Activated CD8-positive, alpha-beta memory T cell treated with anti-CD3 and anti-CD28 coated beads, Interleukin-2, amount 50 U/mL, for 1 hour (primary cell): ENCODE results near the gene PRKAR2B.
A peak's percentile ranks its signal among the peaks of the same experiment; 100 is the strongest.

ENCODE experiments used
- DNase-seq: peaks from one replicate; pipeline ENCODE4 v3.0.0-alpha.2; 2020; ENCODE audit errors: extremely low read depth

The PRKAR2B gene

DNA sequence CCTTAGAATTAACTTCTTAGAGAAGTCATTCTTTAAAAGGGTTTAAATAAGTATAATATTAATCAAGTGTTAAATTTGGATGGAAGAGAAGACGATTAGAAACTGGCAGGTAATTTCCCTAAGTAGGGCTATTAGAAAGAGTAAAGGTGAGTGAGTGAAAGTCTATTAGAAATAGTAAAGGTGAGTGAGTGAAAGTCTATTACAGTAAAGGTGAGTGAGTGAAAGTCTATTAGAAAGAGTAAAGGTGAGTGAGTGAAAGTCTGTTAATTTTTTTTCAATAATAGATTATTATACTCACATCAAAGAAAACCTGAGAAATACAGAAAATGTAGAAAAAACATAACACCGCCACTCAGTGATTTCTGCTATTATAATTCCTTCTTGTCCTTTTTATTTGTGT, 113.5 kb downstream of the PRKAR2B start:
- no peak for DNase-seq

DNA sequence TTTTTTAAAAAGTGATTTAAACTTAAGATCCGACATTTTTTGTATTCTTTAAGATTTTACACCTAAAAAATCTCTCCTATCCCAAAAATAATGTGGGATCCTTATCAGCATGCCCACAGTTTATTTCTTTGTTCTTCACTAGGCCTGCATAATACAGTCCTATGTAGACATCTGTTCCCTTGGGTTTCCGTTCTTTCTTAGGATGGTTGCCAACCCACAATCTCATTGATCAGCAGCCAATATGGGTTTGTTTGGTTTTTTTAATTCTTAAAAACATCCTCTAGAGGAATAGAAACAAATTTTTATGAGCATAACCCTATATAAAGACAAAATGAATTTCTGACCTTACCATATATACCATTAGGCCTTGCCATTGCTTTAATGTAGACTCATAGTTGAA, 115.9 kb downstream of the PRKAR2B start:
- no peak for DNase-seq

DNA sequence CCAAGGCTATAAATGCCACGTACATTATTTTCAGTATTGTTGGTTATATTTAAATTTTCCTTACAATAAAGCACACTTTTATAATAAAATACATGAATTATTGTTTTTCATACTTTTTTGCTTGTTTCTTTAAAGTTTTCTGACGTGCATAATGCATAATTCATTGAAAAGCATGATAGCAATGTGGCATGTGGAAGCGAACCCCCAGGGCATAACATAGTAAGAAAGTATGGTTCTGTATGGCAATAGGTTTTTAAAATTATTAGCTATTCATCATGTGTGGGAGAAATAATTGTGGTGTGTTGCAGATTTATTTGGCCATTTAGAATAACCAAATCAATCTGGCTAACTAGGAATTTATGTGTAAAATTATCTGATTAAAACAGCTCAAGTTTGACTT, 116.9 kb downstream of the PRKAR2B start:
- DNase-seq, result no peak

DNA sequence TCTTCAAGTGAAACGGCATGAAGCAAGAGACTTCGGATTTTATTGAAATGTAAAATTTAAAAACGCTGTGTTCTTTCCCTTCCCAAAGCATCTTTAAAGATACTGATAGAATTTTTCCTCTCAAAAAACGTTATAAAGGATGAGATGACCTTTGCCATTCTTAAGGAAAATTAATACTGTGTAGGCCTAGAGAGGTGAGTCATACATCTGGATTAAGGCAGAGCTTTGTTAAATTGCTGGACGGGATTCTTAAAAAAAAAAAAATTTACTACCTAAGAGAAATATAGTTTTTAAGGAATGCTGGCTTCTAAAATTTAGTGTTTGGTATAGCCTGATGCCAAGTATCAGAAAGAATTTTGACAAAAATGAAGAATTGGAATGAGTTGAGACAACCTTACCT, 118.0 kb downstream of the PRKAR2B start:
- no peak for DNase-seq

DNA sequence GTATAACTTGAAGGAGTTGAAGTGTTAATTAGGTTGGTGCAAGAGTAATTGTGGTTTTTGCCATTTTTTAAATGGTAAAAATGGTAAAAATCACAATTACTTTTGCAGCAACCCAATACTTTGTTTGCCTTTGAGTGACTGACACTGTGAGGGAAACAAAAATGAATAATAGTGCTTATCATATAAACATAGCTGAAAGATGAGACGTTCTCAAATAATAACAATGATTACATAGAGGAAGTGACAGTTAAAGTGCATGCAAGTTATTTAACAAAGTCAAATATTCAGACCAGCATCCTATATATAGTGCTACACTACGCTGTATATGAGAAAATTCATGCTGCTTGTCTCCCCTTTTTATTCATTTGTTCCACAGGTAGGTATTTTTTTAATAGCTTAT, 119.6 kb downstream of the PRKAR2B start:
- DNase-seq, result no peak

DNA sequence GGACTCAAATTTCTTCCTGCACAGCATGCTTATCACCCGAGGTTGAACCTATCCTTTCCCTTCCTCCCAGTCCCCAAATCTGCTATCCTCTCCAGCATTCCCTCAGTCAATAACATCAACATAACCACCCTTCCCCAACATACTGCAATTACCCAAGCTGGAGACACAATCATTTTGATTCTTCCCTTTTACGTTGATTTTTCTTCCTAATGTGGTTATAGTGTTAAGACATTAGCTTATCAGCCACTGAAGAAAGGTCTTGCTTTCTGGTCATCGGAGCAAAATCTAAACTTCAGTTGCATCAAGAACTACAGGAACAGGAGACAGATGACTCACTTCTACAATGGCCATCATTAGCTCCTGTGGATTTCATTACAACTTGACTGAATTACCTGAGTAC, 120.8 kb downstream of the PRKAR2B start:
- no peak for DNase-seq

DNA sequence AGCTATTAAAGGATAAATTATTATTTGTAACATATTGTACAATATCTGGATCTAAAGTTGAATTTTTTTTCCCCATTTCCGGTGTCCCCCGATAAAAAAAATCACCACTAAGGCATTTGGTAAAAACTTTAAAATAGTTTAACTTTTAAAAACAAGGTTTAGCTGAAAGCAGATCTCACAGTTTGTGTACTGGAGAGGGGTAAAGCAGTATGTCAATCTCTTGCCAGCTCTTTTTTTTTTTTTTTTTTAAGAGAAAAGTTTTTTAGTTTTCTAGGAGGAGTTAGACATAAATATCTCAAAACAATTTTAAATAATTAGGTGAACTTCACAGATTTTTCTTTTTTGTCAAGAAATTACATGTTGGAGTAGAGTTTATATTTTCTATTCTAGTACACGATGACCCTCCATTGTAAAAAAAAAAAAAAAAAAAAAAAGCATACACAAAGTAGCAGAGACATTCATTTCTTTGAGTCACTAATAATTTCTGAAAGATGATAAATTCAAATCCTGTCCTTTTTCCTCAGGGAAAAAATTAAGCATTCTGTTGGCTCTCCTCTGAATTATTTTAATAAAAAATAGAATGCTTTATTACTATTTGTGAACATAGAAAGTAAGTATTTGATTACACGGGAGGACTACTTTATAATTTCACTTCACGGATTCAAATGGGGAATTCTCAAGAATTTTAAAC, 122.4 kb downstream of the PRKAR2B start:
- no peak for DNase-seq

DNA sequence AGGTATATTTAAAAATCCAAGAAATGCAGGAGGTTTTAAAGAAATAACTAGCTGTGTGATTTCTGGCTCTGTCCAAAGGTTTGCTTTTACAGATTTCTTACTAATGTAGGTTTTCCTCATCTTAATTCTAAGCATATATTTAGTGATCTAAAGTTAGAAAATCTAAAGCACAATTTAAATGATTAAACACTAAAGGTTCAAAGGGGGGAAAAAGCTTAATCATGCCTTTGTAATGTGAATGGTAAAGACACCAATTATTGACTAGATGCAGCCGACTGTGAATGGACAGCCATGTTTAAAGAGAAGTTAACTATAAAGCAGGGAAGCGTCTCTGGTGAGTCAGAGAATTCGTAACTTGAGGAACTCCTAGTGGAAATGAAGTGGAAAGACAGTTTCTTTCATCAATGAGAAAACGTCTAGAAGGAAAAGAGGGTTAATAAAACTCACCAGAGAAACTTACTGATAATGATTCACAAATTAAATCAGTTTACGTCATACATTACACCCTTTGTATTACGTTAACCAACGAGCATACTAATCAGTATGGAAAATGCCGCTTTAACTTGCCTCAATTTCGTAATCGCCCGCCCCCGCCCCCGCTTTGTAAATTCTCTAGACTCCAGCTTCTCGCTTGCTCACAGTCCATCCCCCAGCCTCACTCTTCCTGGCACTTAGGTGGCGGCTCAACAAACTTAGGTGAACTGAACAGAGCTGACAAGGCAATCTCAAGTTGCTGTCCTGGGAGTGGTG, 123.2 kb downstream of the PRKAR2B start:
- DNase-seq, result peak; percentile 54

DNA sequence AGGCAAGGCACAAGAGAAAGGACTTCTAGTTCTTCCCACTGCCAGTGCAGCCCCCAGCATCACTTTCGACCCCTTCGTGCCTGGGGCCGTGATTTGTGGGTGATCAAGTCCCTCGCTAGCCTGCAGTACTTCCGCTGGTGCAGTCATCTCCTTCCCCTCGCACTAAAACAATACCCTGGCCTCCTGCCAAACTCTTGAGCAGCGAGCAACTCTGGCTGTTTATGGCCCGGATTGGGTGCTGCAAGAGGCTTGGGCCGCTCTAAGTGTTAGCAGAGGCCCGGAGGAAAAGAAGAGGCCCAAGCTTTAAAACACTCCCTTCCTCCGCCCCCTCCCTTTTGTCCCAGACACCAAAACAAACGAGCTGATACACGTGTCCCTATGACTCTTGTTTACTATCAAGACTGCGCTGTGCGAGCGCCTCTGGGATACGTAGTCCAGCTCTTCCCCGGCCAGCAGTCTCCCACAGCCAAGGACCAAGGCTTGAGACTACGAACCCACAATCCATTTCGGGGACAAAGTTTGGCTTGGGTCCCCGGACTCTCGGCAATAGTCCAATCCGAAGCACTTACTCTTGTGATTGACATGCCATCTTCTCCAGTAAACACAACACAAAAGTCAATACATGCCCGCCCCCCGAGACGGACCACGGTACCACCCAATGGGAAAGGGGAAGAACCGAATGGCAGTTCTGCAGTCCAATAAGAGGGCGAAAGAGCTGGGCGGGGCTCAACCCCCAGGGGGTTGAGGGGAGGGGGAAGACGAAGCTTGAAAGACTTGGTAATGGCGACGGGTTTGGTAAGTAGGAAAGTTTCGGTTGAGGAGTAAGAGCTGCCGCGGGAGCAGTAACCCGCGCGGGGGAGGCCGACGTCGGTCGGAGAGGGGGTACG, 124.0 kb downstream of the PRKAR2B start, which contains the start of gene HBP1:
Gene HBP1 (plus strand): TSS at position 771 of the 887 bp plus-strand sequence. CDS start 10,891 bp downstream, outside the sequence.
- DNase-seq, result peak; percentile 93

DNA sequence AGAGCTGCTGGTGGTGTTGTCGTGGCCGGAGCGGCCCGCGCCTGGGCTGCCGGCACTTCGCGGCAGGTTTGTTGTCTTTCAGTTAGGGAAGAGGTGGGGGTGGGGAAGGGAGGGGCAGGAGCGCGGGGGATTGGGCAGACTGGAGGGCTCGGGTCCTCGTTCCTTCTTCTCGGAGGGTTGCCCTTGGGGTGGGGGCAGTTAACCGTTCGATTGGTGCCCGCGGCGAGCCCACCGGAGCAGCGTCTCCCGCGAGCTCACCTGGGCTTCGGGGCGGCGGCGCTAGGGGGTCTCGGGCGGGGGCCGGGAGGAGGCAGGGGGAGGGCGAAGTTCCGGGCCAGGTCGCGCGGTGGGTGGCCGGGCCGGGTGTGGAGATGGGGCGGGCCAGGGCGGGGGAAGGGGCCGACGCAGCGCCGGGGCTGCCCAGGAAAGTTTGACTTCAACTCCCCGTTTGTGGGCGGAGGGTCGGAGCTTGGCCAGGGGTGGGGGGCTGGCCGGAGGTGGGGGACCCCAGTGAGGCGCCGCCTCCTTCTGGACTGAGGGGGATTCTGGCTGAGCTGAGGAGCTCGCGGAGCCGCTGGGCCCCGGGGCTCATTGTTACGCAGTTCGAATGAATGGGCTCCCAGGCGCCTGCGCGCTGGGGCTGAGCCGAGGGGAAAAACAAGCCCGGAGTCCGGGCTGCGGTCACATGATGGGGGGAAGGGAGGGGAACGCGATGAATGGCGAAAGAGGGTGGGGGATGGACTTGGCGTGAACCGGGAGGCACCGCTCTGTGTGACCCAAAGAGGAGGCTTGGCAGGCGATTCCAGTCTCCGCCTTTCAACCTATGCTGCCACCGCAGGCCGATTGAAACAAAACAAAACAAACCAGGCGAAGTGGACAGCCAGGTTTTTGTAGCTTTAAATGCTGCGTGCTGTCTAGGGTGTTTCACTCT, 124.9 kb downstream of the PRKAR2B start:
- DNase-seq, result peak; percentile 55

DNA sequence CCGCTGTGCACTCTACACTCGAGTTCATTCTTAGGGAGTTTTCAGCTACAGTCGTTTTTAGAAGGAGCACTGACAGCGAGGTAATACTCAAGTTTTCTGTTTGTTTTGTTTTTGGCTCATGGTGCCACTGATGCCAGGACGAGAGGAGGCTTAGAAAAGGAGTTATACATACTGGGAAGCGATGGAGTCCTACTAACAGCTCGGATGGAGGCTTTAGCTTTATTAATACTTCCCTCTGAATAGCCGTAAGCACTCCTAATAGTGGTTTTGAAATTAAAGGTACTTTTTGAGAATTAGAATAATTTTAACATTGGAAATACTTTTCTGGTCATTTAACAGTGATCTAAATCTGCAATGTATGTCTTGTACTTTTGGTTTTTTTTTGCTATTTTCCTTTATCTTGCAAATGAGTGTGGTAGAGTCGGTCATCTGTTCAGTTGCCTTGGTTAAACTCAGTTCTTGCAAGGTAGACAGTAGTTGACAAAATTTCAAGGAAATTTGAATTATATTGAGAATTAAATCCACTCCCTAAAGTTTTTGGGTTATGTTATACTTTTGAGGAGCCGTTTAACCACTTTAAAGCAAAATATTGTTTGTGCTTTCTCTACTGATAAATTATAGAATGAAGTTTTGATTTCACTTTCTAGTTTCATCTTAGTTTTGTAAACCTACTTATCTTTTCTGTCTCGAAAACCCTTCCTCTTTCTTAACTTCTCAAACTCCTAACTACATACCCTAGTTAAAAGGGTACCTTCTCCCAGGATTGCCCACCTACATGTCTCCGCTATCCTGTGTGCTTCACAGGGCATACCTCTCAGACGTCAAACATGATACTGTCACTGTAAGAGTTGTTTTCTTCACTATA, 125.8 kb downstream of the PRKAR2B start:
- no peak for DNase-seq

DNA sequence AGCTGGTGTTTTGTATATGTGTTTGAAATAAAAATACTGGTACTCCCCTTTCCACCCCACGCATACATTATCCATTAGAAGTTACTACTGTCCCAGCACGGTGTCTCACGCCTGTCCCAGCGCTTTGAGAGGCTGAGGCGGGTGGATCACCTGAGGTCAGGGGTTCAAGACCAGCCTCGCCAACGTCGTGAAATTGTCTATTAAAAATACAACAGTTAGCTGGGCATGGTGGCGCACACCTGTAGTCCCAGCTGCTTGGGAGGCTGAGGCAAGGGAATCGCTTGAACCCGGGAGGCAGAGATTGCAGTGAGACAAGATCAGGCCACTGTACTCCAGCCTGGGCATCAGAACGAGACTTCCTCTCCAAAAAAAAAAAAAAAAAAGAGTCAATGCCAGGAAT, 127.0 kb downstream of the PRKAR2B start:
- no peak for DNase-seq

DNA sequence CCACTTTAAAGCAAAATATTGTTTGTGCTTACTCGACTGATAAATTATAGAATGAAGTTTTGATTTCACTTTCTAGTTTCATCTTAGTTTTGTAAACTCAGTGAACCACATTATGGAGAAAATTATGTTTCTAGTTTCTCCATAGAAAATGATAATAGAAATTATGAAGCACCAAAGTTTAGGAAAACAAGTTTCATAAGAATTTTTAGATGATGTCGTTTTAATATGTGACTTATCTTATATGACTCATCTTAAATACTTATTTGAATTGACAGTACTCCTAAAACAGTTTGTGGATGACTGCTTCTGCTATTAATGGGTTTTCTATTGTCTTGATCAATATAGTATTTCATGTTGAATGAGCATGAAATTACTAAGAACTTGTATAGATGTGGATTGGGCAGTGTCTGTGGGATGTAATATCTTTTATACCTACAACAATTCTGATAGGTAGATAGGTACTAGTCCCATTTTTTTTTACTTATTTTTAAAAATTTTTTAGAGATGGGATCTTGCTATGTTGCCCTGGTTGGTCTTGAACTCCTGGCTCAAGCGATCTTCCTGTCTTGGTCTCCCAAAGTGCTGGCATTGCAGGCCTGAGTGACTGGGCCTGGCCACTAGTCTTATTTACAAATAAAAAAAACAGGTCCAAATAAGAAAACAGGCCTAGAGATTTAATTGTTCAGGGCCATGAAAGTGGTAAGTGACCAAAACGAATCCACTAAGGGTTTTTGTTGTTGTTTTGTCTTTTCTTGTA, 127.9 kb downstream of the PRKAR2B start:
- no peak for DNase-seq

DNA sequence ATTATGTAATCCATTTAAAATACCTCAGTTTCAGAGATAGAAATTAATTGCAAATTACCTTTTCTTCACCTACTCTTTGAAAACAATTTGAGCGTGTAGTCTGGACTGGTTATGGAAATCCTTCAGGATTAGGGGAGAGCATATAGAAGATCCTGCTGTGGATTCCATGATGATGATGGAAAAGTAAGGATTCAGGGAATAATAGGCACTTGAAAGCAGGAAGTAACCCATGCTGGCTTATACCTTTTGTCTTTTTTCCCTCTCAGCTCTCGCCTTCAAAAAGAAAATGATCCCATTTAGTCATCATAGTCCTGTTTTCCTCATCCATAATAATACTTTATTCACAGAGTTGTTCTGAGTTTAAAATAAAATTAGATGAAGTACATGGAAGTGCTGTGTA, 128.7 kb downstream of the PRKAR2B start:
- no peak for DNase-seq

DNA sequence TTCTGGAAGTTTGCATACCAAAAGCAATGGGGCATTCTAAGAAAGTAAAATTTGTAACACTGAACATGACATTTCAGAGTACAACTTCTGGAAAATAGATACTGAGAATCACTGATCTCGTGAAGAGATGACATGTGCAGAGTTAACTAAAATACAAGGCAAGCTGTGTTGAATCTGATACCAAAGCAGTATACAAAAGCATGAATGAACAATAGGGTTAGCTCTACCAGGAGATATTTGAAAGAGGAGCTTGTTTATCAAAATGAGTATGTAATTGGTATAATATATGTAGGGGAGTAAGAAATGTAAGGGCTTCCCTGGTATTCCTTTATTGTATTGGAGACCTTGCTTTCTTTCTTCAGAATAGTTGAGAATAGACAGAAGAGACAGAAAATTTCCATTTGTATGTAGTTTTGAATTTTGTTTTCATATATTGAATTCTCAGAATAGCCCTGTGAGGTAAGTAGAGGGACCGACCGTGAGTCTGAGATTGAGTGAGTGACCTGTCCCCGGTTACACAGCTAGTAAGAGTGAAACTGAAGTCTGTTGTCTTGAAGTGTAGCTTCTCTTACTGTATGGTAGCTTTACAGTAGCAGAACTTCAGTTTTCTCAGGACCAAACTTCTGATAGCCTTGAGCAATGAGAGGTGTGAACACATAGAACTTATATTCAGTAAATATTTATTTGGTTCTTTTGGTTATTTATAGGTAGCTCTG, 129.3 kb downstream of the PRKAR2B start:
- DNase-seq, result no peak

DNA sequence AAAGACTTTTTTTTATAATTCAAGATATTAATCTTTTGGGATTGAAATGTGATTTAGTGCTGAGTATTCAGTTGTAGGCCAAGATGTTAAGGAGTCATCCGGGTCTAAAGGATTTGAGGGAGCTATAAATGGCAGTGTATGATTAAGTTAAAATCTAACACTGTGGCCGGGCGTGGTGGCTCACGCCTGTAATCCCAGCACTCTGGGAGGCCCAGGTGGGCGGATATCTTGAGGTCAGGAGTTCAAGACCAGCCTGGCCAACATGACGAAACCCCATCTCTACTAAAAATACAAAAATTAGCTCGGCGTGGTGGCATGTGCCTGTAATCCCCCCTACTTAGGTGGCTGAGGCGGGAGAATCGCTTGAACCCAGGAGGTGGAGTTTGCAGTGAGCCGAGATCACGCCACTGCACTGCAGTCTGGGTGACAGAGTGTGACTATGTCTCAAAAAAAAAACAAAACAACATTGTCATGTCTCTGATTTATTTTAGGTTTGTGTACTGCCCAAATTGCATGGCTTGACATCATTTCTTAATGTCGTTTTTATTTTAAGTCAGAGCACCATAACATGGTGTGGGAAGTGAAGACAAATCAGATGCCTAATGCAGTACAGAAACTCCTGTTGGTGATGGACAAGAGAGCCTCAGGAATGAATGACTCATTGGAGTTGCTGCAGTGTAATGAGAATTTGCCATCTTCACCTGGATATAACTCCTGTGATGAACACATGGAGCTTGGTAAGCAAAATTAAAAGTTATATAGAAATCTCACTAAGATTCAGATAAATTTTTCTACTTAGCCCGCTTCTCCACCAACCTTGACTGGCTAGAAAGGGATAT, 135.0 kb downstream of the PRKAR2B start:
- no peak for DNase-seq

DNA sequence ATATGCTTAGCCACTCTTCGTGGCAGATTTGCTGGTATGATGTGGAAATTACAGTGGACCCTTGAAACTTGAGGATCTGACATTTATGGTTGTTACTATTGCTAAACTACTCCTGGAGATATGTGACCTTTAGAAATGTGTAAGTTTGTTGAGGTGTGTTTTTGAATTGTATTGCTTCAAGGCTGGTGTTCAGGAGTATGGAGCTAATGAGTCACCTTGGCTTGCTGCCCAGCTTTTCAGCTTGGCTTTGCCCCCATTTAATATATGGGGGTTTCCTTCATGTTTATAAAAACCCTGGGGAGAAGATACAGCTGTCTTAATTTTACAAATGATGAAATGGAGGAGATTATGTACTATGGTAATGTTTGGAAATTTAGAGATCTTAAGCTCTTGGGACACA, 135.9 kb downstream of the PRKAR2B start:
- peak; percentile 40 for DNase-seq

DNA sequence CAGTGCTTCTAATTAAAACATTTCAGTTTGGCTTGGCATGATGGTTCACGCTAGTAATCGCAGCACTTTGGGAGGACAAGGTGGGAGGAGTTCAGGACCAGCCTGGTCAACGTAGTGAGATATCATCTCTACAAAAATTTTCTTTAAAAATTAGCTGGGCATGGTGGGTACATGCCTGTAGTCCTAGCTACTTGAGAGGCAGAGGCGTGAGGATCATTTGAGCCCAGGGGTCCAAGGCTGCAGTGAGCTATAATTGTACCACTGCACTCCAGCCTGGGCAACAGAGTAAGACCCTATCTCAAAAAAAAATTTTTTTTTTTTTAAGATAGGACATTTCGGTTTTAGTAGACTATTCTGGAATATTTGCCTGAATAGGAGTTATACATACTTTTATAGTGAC, 136.7 kb downstream of the PRKAR2B start:
- no peak for DNase-seq
